Measurements from ENCODE around the gene PPT2.

Gene PPT2

DNA sequence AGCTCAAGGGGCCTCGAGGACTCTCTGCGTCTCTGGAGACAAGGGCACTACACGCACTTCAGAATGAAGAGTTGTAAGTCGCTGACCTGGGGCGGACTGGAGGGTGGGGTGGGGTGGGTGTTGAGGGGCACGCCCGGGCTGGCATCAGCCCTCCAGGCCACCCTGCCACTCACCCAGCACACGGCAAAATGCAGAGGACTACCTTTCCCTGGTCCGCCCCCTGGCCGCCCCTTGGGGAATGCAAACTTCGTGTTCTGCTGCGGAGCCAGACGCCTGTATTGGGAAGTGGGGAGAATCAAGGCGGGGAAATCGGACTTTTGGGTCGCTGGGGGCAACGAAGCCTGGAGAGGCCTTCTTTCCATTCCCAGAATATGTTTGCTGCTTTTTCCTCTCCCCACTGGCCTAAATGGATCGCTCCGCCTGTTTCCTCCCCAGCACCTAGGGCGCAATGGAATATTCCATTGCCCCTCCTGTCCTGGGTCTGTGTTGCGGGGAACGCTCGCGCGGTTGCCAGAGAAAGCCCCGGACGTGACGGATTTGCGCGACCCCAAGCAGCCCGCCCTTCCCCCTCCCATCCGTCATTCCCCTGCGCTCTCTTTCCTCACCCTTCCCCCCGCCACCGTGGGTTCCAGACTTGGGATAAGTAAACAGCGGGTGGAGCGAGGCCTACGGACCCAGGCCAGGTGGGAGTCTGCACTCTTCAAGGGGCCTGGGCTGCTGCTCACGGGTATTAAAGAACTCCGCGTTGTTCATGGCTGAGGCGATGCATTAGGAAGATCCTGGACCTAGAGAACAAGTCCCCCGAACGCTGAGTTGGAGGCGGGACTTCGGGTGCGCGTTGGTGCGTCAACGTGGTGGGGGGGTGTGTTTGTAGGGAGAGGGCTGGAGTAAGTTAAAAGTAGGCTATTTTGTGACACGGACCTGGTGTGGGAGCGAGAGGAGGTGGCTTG lies at the start of gene PPT2:
PPT2 (plus strand) TSS at position 578 of the 950 bp plus-strand sequence. CDS start 454 bp downstream, outside the sequence.
- peak; percentile 54 to 55 for DNase-seq

- DNase-seq: no peak
Measured at GRCh38 chr6:32105433-32105832, 48.5 kb upstream of the PPT2 start.

DNA sequence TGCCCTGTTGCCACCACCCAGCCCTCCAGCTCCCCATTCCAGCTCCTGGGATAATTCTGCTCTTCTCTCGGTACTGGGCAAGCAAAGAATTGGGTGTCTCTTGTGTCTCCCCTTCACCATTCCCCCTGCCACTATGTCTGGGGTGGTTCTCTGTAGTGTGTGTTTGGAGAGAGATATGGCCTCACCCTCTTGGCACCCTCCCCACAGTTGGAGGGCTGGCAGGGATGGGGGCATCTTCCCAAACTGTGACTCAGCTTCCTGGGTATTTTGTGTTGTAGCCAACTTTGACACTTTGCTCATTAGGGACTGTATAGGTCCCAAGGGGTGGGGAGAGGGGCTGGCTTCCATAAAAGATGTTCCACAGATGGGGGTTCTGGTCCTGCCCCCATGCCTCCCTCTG lies 46.5 kb upstream of the PPT2 start:
- no peak for DNase-seq

GRCh38 chr6:32108094-32108627 lies 45.8 kb upstream of the PPT2 start:
- no peak for DNase-seq

DNA sequence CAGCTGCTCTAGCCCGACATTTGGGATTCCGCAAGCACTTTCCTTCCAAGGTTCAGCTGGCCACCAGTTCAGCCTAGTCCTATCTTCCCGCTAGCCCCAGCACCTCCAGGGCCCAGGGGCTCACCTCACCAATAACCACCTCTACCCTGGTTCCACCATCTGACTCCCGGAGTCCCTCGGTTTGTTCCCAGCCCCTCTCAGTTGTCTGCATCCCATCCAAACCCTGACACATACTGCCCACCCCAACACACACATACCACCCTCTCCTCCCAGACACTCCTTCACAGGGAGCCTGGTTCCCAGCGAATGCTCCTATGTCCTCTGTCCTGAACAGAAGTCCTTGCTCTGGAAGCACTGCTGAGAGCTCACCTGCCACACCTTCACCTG lies 45.2 kb upstream of the PPT2 start:
- no peak for DNase-seq

DNA sequence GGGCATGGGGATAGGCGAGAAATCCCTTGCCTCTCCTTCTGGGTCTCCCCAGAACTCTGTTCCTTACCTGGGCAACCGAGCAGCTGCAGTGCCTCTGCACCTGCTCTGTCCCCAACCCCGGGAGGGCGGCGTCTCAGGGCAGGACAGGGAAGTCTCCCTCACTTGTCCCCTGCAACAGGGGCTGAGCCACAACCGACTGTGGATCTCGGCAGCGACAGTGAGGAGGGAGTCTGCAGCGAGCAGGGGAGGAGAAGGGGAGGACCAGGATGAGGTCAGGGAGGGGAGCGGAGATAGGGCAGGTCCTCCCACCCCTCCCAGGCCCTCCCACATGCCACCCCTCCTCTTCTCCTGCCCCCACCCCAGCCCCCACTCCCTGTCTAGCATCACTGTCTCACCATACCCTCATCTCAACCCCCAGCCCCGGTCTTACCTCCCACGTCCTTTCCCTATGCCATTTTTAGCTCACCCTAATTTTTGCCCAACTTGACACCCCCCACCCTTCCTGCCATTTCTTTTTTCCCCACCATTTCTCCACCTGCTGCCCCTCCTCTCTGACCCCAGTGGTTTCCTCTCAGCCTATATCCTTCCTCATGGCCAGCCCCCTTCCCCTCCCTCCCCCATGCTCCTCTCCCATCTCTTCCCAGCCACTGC lies 44.7 kb upstream of the PPT2 start, which contains the start of gene TNXB:
TNXB (minus strand) TSS at position 225 of the 651 bp plus-strand sequence. CDS start 11,140 bp downstream, outside the sequence.
- no peak for DNase-seq

DNA sequence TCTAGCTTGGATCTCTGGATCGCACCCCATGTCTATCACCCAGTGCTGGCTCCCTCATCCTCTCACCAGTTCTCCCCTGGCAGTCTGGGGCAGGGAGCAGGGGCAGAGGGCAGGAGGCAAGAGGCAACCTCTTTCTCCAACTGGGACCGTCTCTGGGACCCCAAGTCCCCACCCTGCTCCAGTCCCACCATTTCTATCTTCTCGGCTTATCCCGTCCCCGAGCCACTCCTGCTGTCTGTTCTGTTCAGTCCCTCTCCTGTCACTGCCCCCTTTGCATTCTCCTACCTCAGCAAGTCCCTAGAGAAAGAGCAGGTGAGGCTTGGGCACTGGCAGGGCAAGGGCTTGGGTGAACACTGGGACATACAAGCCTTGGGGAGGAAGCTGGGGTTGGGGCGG lies 44.2 kb upstream of the PPT2 start:
- DNase-seq: no peak

GRCh38 chr6:32110632-32111031 lies 43.3 kb upstream of the PPT2 start:
- no peak for DNase-seq

- DNase-seq: no peak
Measured at GRCh38 chr6:32111424-32112066, 42.4 kb upstream of the PPT2 start.

GRCh38 chr6:32112431-32112980 lies 41.4 kb upstream of the PPT2 start:
- DNase-seq: no peak

GRCh38 chr6:32113386-32114352 lies 40.3 kb upstream of the PPT2 start:
- DNase-seq: no peak

- no peak for DNase-seq
Measured at GRCh38 chr6:32114796-32115195, 39.1 kb upstream of the PPT2 start.

DNA sequence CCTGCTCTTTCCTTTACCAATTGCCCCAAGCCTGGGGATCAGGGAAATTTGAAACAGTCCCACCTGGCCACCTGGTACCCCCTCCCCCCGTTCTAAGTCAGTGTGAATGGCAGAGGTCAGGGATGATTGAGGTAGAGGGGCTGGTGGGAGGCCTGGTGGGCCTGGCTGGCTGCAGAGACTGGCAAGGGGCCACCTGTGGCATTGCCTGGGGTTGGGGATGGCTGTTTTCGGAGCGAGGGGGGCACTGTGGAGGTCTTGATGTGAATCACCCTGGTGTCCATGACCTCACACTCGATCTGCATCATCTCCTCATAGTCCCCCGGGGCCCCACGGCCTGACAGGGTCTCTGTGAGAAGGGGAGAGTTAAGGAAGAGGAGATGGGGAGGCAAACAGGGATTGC lies 38.3 kb upstream of the PPT2 start:
- no peak for DNase-seq

DNA sequence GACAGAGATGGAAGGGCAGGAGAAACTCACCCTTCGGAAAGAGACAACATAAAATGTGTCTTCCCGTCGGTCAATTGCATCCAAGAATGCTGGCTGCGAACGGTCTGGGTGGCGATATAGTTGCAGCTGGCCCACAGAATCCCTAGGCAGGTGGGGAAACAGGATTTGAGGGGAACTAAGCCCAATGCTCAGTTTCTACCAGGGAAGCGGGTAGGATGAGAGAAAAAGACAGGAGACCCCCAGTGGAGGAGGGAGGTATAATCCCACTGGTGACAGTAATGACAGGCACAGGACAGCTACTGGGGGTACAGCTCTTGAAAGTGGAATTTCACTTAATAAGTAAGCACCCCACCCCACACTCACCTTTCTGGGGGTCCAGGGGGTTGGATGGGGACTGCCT lies 37.3 kb upstream of the PPT2 start:
- no peak for DNase-seq

DNA sequence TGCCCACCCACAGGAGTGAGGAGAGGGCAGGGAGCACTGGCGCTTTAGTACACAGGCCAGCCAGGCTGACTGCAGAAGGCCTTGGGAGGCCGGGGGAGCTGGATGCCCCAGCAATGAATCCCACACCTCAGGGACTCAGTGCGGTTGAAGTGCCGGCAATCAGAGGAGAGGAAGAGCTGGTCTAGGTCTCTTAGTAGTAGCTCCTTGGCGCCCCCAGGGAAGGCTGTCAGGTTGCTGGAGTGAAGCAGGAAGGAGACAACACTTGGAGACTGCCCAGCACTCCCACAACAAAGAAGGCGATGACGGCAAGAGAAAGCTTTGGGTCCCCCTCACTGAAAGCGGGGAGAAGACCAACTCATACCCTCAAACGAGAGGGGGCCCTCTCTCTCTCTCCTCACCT lies 36.5 kb upstream of the PPT2 start:
- DNase-seq: no peak

GRCh38 chr6:32118782-32119628 lies 34.9 kb upstream of the PPT2 start:
- DNase-seq: peak; percentile 57

- no peak for DNase-seq
Measured at GRCh38 chr6:32120573-32121059, 33.3 kb upstream of the PPT2 start.

DNA sequence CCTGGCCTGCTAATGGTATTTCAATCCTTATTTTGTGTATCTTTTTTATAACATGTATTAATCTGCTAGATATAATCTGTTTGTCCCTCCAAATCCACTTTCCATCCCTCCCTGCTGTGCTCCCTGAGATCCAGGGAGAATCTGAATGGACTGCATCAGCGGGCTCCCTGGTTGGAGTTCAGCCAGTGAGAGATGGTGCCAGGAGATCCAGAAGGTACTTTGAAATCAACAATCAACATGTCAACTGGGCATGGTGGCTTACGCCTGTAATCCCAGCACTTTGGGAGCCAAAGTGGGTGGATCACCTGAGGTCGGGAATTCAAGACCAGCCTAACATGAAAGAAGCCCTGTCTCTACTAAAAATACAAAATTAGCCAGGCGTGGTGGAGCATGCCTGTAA lies 30.3 kb upstream of the PPT2 start:
- no peak for DNase-seq

- DNase-seq: no peak
Measured at GRCh38 chr6:32126880-32127279, 27.1 kb upstream of the PPT2 start.

- no peak for DNase-seq
Measured at GRCh38 chr6:32127409-32127716, 26.6 kb upstream of the PPT2 start.
